HG03064 (cell line): ENCODE data around the gene UBE2O.

Source experiments
- ATAC-seq: cut with Tn5 transposase; IDR thresholded peaks from one replicate; pipeline ENCODE4 v1.9.1; 2021; ENCODE audit warnings: low read depth; ENCODE audit not compliant: unreplicated experiment

Gene UBE2O

GRCh38 chr17:76468634-76469010 is 15.7 kb upstream of the UBE2O start:
- ATAC-seq, result no peak

GRCh38 chr17:76467809-76468633 is 15.1 kb upstream of the UBE2O start:
- ATAC-seq, result no peak

- no peak for ATAC-seq
Measured at GRCh38 chr17:76467366-76467765, 14.4 kb upstream of the UBE2O start, which contains the start of gene AANAT. AANAT (plus strand) TSS chr17:76467603; CDS start chr17:76468747, 1,144 bp downstream.

- no peak for ATAC-seq
Measured at GRCh38 chr17:76466775-76467130, 13.8 kb upstream of the UBE2O start.

- ATAC-seq, result no peak
Measured at GRCh38 chr17:76462556-76463290, 9.8 kb upstream of the UBE2O start.

- no peak for ATAC-seq
Measured at GRCh38 chr17:76461765-76462555, 9.0 kb upstream of the UBE2O start.

GRCh38 chr17:76459674-76460073 is 6.7 kb upstream of the UBE2O start:
- ATAC-seq, result no peak

GRCh38 chr17:76458580-76459490 is 5.9 kb upstream of the UBE2O start:
- no peak for ATAC-seq

GRCh38 chr17:76453431-76453743 is 435 bp upstream of the UBE2O start:
- ATAC-seq, result no peak

- ATAC-seq, result peak; percentile 10
Measured at GRCh38 chr17:76452127-76452659, 759 bp downstream of the UBE2O start.

- ATAC-seq, result no peak
Measured at GRCh38 chr17:76451506-76451905, 1.4 kb downstream of the UBE2O start.

- no peak for ATAC-seq
Measured at GRCh38 chr17:76449126-76449525, 3.8 kb downstream of the UBE2O start.

- ATAC-seq, result no peak
Measured at GRCh38 chr17:76447931-76448652, 4.9 kb downstream of the UBE2O start.

- no peak for ATAC-seq
Measured at GRCh38 chr17:76446449-76447231, 6.3 kb downstream of the UBE2O start.

- ATAC-seq, result no peak
Measured at GRCh38 chr17:76445697-76446448, 7.1 kb downstream of the UBE2O start.

GRCh38 chr17:76444518-76445311 is 8.2 kb downstream of the UBE2O start:
- ATAC-seq, result no peak
